NCI-H146 treated with DMSO at 0.1 percent for 48 hours (cell line): ENCODE results near the gene CYB561A3.
A peak's percentile ranks its signal among the peaks of the same experiment; 100 is the strongest.

Experiments
- DNase-seq: peaks from one replicate; lab custom pipeline; 2025; ENCODE audit not compliant: unreplicated experiment; lab: John Stamatoyannopoulos, UW

The CYB561A3 gene

DNA sequence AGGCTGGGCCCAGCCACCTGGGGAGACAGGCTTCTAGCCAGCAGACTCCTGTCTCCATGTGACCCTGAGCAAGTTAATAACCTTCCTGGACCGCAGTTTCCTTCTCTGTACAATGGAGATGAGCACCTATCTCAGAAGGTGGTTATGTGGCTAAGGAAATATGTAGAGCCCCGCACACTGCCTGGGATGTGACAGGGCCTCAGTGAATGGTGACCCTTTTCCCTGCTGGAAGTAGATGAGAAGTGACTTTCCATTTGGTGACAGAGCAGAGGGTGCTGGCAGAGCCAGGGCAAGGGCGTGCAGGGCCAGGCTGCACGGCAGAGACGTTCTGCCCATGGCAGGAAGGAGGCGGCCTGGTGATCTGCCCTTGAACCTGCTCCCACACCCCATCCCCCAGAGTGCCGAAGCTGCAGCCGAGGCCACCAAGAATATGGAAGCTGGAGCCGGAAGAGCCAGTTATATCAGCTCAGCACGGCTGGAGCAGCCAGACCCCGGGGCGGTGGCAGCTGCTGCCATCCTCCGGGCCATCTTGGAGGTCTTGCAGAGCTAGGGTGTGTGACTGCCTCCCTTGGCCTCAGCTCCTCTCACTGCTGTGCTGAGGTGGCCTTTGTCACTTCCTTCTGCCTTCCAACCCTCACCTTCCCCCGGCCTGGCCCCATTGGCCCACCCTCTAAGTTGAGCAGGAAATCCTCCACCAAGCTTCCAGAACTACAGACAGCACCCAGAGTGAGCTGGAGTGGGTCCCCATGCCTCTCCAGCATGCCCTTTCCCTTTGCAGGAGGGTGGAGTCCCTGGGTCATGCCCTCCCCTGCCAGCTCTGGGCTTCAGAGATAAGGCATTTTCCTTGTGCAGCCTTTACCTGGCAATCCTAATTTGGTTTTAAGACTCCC, 15.5 kb downstream of the CYB561A3 start:
- DNase-seq = no peak

DNA sequence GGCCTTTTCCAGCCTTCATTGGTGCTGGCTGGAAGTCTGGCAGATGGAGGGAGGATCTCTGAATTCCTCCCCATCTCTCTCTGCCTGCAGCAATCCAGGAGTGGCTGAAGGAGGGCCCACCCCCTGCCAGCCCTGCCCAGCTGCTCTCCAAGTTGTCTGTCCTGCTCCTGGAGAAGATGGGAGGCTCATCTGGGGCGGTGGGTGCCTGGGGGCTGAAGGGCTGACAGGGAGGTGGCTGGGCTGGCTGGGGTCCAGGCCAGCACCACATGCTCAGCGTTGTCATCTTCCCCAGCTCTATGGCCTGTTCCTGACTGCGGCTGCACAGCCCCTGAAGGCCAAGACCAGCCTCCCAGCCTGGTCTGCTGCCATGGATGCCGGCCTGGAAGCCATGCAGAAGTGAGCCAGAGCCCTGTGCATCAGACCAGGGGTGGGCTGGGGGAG, 16.5 kb downstream of the CYB561A3 start:
- DNase-seq = no peak

- DNase-seq = no peak
Observed at GRCh38 chr11:61343792-61344745, 17.6 kb downstream of the CYB561A3 start.

DNA sequence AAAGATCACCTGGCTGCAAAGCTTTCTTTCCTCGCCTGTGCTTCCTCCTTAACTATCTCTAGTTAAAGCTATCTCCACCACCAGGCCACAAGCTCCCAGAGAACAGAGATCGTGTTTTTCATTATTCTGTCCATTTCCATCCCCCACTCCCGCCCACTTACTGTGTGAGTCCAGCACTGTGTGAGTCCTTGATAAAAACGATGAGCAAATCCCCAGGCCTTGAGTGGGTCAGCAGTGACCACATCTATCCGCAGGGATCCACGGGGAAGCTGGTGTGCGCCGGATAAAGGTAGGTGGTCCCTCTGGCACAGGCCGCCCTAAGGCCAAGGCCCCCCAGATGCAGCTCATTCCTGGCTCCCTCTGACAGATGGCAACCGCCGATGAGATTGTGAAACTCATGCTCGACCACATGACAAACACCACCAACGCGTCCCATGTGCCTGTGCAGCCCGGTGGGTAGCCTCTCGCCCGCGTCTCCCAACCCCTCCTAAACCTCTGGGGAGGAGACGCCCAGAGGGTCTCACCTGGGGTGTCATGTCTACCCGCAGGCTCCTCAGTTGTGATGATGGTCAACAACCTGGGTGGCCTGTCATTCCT, 19.4 kb downstream of the CYB561A3 start:
- no peak for DNase-seq

GRCh38 chr11:61341706-61342105, 20.0 kb downstream of the CYB561A3 start:
- no peak for DNase-seq

- no peak for DNase-seq
Observed at GRCh38 chr11:61340979-61341378, 20.7 kb downstream of the CYB561A3 start.

GRCh38 chr11:61339490-61339878, 22.2 kb downstream of the CYB561A3 start:
- no peak for DNase-seq

GRCh38 chr11:61338783-61339489, 22.7 kb downstream of the CYB561A3 start:
- no peak for DNase-seq

- DNase-seq = no peak
Observed at GRCh38 chr11:61337706-61338470, 23.8 kb downstream of the CYB561A3 start.

DNA sequence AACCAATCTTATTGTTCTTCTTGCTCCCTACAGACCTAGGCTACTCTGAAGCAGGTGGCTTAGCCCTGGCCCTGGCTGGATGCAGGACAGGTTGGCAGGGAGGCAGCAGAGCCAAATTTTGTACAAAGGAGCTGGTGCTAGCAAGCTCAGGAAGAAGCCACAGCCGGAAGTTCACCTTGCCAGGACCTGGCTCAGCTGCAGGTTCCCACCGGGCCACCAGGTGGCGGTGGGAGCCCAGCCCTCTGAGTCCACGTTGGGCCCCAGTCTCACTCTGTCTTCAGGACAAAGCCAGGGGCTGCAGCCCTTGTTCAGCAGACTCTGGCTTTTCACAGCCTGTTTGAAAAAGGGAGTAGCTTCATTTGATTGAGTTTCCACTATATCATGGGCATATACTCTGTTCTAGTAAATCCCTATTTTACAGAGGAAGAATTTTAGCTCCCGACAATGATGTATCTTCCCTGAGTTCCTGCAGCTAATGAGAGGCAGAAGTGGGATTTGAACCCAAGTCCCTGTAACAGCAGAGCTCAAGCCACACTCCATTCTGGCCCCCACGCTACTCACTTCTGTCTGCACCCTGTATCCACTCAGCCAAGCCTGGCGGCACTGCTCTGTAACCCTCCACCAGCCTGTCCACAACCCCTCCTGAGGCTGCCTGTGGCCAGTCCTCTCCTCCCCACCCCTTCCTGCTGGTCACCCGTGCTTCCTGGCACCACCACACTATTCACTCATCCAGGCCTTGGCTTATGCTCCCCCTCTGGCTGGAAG, 25.3 kb downstream of the CYB561A3 start:
- DNase-seq = peak; percentile 48

DNA sequence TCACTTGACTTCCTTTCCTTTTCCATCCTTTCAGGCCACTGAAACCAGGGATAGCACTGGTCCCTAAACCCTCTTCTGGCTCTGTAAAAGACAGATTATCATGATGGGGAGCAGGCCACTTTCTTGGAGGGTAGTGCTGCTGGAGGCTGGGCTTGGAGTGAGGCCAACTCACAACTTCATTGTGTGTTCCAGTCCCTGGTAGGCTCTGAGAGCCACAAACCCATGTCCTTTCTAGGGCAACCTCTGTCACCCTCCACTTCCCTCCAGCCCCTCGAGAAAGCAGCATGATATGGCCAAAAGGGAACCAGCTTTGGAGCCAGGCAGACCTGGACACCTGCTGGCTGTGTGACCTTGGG, 26.3 kb downstream of the CYB561A3 start:
- no peak for DNase-seq

DNA sequence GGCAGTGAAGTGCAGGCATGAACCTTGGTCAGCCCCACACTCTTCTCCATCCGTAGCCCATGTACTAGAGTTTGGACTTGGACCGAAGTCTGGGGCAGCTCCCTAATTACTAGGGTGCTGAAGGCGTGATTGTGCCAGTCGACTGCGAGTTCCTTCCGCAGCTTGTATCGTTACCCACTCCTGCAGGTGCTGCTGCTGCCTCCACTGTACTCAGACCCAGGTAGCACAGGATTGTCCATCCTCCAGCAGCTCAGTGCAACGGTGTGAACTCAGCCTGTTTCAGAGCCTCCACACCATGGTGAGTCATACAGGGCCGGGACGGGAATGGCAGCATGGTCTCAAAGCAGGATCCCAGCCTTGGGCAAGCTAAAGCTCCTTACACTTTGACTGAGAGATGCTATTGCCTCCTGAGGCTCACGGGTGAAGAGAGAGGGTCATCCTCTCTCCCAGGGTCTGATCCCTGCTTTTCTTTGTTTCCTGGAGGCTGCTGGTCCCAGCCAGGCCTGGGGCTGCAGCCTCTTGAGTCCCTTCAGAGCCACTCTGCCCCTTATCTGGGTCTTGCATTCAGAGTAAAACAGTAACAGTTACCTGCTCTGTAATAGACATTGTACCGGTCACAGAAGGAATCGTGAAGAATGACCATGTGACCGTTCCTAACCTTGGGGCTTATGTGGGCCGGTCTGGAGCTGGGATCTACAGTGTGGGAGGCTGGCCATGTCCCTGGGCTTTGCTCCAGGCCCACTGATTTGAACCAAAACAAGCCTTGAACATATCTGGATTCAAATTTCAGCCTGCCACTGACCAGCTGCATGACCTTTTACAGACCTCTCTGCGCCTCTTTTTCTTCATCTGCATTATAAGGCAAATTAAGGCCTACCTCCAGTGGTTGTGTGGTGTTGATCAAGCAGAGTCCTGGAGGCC, 27.0 kb downstream of the CYB561A3 start:
- DNase-seq = no peak

DNA sequence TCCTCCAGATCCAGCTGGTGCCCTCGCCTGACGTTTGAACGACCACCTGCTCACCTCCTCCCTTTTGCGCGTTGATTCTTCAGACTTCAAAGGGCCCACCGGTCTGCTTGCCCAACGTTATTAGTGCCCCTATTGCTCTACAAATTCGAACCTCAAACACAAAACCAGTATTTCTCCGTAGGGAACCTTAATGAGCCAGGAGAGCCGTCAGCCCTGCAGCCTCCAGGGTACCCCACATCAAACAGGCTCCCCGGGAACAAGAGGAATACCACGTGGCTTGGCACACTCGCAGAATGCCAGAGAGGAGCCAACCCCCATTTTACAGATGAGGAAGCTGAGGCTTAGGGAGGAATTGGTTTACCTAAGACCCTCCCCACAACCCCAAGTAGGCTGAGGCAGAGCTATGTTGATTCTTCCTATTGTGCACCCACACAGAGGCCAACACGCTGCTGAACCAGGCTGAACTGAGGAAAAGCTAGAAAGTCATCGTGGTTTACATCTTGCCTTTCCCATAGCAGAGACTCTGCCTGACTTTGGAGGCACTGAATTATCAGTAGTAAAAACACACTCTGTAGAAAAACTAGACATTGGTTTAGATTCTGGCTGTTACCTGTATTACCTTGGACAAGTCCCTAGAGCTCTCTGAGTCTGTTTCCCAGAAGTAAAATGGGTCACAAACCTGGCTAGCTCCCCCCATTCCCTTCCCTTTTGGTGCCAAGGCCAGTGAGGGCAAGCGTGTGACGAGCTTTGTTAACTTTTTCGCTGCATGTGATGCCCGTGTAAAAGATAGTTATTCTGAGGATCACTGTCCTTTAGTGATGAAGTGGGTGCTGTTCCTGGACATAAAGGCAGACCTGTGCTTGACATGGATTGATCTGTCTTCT, 27.9 kb downstream of the CYB561A3 start:
- DNase-seq = no peak

GRCh38 chr11:61332797-61333549, 28.7 kb downstream of the CYB561A3 start, which contains the start of the genes DDB1 and TKFC:
Gene DDB1, minus strand, starts transcription at chr11:61333105. Its CDS starts 137 bp downstream, at chr11:61332968.
Gene TKFC, plus strand, starts transcription at chr11:61333228. Its CDS starts 1,501 bp downstream, at chr11:61334729.
- DNase-seq = peak; percentile 87

DNA sequence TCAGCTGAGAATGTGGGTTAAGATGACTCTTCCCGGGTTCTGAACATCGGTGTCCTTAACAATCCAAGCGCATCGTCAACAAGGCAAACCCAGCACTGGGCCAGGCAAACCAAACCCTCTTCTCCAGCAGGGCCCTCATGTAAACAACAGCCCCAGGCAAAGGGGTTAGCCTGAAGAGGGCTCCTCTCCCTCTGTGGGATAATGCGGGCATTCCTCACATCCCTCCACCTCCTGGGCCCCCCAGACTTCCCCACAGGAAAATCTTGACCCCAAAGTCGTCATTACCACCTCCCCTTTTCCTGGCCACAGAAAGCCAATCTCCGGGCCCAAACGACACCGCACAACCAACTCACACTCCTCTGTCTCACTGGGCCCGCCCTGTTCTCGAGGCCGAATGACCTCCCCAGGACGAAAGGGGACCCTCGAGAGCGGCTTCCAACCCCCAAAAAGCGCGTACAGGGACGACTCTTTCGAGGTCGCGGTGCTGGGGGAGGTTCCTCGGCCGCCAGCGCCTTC, 29.3 kb downstream of the CYB561A3 start:
- DNase-seq = no peak

DNA sequence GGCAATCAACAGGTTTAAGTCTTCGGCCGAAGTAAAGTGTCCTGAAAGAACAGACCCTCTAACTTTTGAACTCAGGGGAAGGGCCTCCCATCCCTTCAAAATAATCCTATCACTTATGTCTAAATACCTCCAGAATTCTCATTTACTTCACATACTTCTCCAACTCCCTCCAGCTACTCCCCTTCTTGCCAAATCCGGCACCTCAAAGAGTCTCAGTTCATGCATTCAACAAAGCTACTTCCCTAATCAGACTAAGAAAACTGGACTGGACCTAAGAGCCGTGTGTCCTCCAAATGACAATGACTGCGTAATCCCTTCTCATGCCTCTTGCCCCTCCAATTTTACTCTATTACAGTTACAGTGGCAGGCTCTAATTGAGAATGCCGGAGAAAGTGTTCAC, 30.0 kb downstream of the CYB561A3 start:
- DNase-seq = no peak
